ENCODE data around the gene UACA. TPM values are rescaled to one million over a fixed set of nuclear protein-coding genes. Genes with fewer than 3 reads are reported as not detected.
"Not testable (repeated sequence)": the region's sequence is repeated elsewhere in the genome, so short reads cannot be mapped to it uniquely, and the experiment has no call there.

Gene UACA
- total RNA-seq, 1 experiment from 2014 or later = 82.5 TPM

GRCh38 chr15:70636540-70637165, 126.7 kb downstream of the UACA start:
- in situ Hi-C loops (cut with HindIII; ENCODE audit: low sequenced_read_pairs) = no loop called here
- DNase-seq (ENCODE audit: low spot score) = peak; percentile 21

DNA sequence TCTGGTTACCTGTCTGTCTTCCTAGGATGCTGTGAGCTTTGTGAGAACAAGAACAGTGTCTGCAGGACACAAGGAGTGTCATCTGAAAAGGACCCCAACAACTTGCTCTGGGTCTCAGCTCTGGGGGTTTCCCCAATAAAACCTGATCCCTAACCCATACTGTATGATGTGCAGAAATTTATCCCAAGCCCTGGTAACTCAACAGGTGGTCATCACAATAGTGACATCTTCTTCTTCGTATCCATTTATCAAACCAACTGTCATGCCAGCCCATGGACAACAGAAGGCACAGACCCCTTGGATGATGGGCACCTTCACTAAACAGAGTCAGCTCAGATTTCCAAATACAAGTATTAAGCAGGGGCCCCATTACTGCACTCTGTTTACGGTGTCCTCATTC, 127.5 kb downstream of the UACA start:
- in situ Hi-C loops (cut with HindIII; ENCODE audit: low sequenced_read_pairs) = no loop called here
- no peak for DNase-seq (ENCODE audit: low spot score)

DNA sequence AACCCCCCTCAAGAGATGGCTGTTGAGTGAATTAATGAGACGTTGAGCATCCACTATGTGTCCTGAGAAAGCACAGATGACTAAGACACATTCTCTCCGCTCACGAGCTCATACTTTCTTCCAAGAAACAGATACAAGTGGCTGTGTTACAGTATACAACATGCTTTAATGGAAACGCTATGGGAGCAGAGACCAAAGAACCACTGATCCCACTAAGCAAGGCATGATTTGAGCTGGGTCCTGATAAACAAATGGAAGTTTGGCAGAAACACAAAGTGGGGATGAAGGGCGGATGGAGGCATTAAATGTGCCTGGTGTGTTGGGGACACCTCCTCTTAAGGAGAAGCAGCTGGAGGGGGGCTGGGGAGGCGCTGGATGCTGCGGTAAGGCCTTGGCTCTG, 129.4 kb downstream of the UACA start:
- in situ Hi-C loops (cut with HindIII; ENCODE audit: low sequenced_read_pairs) = no loop called here
- no peak for DNase-seq (ENCODE audit: low spot score)

- in situ Hi-C loops (cut with HindIII; ENCODE audit: low sequenced_read_pairs) = no loop called here
- DNase-seq (ENCODE audit: low spot score) = no peak
Observed at GRCh38 chr15:70633103-70633831, 130.1 kb downstream of the UACA start.

GRCh38 chr15:70632491-70633102, 130.8 kb downstream of the UACA start:
- DNase-seq (ENCODE audit: low spot score) = no peak
- in situ Hi-C loops (cut with HindIII; ENCODE audit: low sequenced_read_pairs) = no loop called here

DNA sequence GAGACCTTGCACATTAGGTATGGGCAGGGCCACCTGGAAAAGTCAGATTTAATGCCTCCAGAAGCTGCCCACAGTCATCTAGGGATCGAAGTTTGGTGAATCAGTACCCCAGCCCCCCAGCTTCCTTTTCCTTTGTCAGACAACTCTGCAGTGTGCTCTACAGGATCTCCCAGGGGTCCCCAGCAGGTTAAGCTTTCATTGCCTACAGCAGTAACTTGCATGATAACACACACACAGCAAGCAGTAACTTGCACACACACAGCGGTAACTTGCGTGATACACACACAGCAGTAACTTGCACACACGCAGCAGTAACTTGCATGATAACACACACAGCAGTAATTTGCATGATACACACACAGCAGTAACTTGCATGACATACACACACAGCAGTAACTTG, 131.3 kb downstream of the UACA start:
- DNase-seq (ENCODE audit: low spot score) = no peak
- in situ Hi-C loops (cut with HindIII; ENCODE audit: low sequenced_read_pairs) = no loop called here

DNA sequence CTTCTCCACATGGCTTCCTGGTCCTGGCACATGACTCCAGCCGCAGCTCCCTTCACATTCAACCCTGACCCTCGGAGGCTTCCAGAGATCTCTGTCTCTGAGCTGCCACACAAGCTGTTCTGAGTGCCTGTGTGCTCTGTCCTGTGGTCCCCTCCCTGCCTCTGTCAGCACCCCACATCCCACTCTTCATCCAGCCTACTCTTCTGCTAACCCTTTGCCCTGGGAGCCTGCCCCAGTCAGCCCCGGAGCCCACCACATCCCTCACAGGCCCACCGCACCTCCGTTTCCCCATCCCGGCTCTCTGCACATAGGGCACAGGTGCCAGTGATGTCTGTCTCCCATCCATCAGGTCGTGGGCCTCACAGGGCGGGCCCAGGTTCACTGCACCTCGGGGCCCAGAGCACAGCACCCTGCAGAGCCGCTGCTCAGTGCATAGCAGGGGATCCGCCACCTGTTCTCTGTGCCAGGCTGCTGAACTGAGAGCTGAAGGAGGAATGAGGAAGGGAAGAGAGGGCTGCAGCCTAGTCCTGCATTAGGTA, 133.6 kb downstream of the UACA start:
- no peak for DNase-seq (ENCODE audit: low spot score)
- in situ Hi-C loops (cut with HindIII; ENCODE audit: low sequenced_read_pairs) = no loop called here

DNA sequence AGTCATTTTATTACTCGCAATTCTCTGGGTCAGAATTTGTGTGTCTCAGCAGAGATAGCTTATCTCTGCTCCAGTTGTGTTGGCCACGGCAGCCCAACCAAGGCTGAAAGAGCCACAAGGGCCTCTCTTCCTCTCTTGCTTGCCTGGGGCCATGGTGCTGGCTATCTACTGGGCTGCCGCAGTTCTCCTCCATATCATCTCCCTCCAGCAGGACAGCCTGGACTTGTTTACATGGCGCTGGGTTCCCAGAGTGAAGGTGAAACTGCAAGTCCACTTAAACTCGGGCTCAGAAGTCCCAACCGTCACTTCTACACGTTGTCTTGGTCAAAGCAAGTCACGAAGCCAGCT, 134.8 kb downstream of the UACA start:
- in situ Hi-C loops (cut with HindIII; ENCODE audit: low sequenced_read_pairs) = no loop called here
- no peak for DNase-seq (ENCODE audit: low spot score)

DNA sequence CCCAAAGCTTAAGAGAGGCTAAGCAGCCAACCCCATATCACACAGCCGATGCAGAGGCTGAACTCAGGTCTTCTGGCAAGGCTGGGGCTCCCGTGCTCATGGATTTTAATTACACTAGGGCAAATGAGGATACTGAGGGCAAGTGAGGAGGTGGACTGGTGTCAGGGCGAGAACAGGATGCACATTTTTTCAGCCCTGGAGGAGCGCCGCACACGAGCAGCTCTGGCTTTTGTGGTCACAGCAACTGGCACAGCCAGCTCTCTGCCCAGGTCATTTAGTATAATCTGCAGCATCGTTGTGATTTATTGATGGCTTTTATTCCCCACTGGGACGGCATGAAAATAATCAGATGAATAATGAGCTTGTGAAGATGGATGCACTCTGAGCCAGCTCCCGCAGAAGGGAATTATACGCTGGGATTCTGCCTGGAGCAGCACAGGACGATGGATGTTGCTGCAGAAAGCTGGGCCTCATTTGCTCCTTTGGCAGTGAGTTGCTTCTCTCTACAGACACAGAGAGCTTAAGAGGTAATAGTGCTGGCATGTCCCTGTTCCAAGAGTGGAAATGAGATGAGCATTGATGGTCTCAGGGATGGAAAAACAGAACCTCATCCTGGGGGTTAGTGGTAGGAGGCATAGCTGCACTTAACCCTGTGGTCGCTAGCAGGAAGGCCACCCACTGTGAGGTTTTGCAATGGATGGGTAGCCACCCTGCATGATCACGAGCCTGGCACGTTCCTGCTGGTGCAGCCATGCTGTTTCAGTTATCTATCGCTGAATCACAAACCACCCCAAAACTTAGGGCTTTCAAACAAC, 135.4 kb downstream of the UACA start:
- no peak for DNase-seq (ENCODE audit: low spot score)
- in situ Hi-C loops (cut with HindIII; ENCODE audit: low sequenced_read_pairs) = no loop called here

DNA sequence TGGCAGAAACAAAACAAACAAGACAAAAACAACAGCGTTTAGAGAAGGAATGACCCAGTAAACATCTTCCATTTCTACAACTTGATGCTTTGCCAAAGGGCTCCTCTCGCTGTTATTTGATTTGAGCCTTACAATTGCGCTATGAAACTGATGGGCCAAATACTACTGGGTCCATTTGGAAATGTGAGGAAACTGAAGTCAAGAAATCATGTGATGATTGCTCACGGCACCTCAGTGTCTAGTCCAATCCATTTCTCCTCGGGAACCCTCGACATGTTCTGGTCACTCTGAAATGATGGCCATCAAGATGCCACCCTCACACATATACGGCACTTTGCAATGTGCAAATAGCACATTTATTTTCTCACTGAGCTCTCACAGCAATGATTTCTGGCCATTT, 136.0 kb downstream of the UACA start:
- no peak for DNase-seq (ENCODE audit: low spot score)
- in situ Hi-C loops (cut with HindIII; ENCODE audit: low sequenced_read_pairs) = no loop called here

DNA sequence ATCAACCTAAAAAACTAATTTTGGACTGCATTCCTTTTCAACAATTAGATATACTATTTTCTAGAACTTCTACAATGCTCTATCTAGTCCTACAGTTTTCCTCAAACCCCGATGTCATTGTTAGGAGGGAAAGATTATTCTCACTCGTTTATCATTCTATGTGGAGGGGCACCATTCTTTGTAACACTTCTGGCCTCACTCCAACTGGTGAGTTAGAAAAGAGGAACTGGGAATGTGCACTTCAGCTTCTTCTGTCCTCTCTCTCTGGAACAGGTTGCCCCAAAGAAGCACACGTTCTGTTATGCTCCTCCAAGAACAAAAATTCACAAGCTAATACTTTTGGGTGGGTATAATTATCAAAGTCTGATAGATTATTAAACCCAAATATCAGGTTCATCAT, 137.9 kb downstream of the UACA start:
- no peak for DNase-seq (ENCODE audit: low spot score)
- in situ Hi-C loops (cut with HindIII; ENCODE audit: low sequenced_read_pairs) = no loop called here

GRCh38 chr15:70625011-70625410, 138.3 kb downstream of the UACA start:
- in situ Hi-C loops (cut with HindIII; ENCODE audit: low sequenced_read_pairs) = no loop called here
- no peak for DNase-seq (ENCODE audit: low spot score)

DNA sequence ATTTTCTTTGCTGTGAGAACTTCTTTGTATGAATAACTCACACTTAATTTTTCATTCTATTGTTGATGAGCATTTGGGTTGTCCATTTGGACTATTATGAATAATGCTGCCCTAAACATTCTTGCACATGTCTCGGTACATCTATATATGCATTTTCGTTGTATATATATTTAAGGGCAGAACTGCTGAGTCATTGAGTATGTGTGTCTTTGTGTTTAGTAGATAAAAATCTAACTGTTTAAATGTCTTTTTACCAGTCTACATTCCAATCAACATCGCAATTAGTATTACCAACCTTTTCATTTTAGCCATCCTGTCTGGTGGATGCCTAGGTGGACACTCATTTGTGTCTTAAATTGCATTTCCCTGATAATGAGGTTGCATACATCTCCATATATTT, 144.4 kb downstream of the UACA start:
- DNase-seq (ENCODE audit: low spot score) = no peak
- in situ Hi-C loops (cut with HindIII; ENCODE audit: low sequenced_read_pairs) = no loop called here

DNA sequence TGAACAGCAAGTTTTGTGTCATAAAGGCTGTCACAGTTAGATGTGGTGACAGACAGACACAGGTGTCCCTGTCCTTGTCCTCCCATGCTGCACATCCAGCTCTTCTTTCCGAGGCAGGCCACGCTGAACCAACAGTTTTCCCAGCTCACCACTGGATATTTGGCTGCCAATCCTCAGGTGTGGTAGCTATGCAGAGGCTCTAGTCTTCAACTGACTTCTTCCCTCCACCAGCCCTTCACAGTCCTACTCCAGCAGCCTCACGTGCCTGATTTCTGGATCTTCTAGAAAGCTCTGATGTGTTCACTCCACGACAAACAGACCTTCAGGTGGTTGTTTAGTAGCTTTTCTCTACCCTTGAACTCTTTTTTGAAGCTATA, 145.5 kb downstream of the UACA start:
- in situ Hi-C loops (cut with HindIII; ENCODE audit: low sequenced_read_pairs) = no loop called here
- no peak for DNase-seq (ENCODE audit: low spot score)

DNA sequence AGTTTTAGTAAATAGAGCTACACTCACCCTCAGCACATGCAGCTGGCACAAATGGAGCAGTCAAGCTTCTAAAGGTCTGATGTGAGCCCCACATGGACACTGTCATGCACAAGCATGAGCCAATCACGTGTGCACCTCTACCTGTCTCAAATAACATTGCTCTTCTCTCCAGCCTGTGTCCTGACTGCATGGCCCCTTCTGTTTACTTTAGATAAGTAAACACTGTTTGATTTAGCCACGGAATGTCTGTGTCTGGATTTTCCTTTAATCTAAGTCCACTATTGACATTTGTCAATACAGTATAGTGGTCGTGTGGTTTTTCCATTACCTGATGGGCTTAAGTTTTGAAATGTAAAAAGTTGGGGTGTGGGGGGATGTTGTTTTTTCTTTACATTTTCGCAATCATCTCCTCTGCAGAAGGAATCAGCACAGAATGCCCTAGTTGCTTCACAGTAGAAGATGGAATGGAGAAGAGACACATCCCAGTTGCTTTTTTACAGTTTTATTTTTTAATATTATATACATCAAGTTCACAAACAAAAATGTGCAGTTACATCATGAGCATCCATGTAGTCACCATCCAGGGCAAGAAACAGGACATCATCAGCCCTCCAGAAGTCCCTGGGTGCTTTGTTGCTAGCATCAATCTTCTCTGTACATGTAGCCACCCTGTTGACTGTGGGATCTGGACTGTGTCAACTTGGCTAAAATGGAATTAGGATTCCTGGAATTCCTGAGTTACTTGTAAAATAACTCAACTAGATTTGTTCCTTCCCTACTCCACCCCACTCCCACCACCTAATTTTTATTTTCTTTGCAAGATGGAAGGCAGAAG, 146.1 kb downstream of the UACA start:
- DNase-seq (ENCODE audit: low spot score) = no peak
- in situ Hi-C loops (cut with HindIII; ENCODE audit: low sequenced_read_pairs) = no loop called here

DNA sequence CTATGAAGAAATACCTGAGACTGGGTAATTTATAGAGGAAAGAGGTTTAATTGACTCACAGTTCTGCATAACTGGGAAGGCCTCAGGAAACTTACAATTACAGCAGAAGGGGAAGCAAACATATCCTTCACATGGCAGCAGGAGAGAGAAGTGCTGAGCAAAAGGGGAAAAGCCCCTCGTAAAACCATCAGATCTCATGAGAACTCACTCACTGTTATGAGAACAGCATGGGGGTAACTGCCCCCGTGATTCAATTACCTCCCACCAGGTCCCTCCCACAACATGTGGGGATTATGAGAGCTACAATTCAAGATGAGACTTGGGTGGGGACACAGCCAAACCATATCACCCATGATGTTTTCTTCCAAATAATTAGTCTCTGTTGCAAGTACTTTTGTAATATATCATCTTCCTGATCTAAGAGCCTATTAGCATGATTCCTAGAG, 147.0 kb downstream of the UACA start:
- DNase-seq (ENCODE audit: low spot score); in situ Hi-C loops (cut with HindIII; ENCODE audit: low sequenced_read_pairs): not testable (repeated sequence)

DNA sequence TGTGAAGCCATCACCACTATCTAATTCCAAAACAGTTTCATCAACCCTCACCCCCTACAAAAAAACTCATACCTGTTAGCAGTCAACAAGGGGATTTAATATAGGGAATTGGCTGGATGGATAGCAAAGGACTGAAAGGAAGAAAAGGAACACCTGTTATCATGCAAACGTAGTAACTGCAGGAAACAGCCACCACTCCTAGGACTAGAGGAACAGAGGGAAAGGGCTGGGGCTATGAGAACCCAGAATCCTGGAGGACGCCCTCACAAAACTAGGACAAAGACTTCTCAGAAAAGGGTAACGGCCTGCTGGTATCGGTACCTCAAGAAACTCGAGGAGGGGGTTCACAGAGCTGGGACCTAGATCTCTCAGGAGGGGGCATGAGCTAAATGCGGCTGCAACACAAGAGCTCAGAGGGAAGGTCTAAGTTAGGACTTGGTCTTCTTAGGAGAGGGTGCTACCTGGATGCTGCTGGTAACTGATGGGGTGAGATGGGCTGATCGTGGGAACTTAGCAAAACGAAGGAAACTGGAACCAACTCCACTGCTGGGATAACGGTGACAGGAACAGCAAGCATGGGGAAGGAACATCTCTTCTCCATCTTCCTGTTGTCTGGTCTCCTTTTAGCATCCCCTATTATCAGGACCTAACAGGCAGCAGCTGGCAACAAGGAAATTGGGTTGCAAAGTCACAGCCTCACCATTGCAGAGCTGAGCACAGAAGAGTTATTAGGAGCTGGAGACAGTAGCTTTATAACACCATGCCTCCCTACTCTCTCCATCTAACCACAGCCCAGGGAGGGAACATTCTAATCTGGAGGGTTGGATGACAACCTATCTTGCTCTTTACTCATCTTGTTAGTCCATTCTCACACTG, 147.7 kb downstream of the UACA start:
- in situ Hi-C loops (cut with HindIII; ENCODE audit: low sequenced_read_pairs) = no loop called here
- no peak for DNase-seq (ENCODE audit: low spot score)

GRCh38 chr15:70614221-70614620, 149.1 kb downstream of the UACA start:
- DNase-seq (ENCODE audit: low spot score) = no peak
- in situ Hi-C loops (cut with HindIII; ENCODE audit: low sequenced_read_pairs) = no loop called here
